GM12878 (cell line): ENCODE results near the gene C19orf81. TPM values are rescaled to one million over a fixed set of nuclear protein-coding genes. Genes with fewer than 3 reads are reported as not detected.

Source experiments
- ATAC-seq: fragments of 200-7000 bp; cut with Tn5 transposase; 3 replicates; pipeline ENCODE4 v1.9.1; 2020; ENCODE audit warnings: mild to moderate bottlenecking, moderate library complexity
- BruUV-seq: library from RNA; stranded (reverse); fragments of 400-500 nt; replicated peaks from 2 replicates; lab custom pipeline; 2021; lab: Mats Ljungman, UMichigan
- CTCF ChIA-PET: fragments of 300-600 bp; sonication (Branson Sonifier 250); formaldehyde crosslinking; extraction: SDS; loops from one replicate; lab custom pipeline; 2021; ENCODE audit warnings: inconsistent platforms; lab: Yijun Ruan, JAX
- POLR2A ChIA-PET: fragments of 350-600 bp; formaldehyde crosslinking; extraction: SDS; loops from one replicate; lab custom pipeline; 2021; ENCODE audit warnings: inconsistent platforms; lab: Charles Lee
- RAD21 ChIA-PET: fragments of 300-600 bp; sonication (Branson Sonifier 250); formaldehyde crosslinking; loops from one replicate; lab custom pipeline; 2023; ENCODE audit warnings: antibody characterized with exemption; ENCODE audit not compliant: unreplicated experiment; lab: Charles Lee
- SMC1A ChIA-PET: fragments of 300-600 bp; sonication (Branson Sonifier 250); formaldehyde crosslinking; loops from one replicate; lab custom pipeline; 2023; ENCODE audit not compliant: unreplicated experiment, uncharacterized antibody; lab: Charles Lee
- DNase-seq: peaks from one replicate; pipeline ENCODE4 v3.0.0-alpha.2; 2011; ENCODE audit warnings: low read depth, low spot score
- FAIRE-seq: peaks from 3 replicates; lab custom pipeline; 2011; peaks lifted over from hg19 to GRCh38; lab: Jason Lieb, UNC
- H2AFZ ChIP-seq: 2 replicates; pipeline ENCODE4 v1.6.0; 2011; ENCODE audit warnings: low read depth, low read length, control low read depth; ENCODE audit not compliant: control insufficient read depth
- H3K27ac ChIP-seq: 2 replicates; pipeline ENCODE4 v1.5.1; 2011; ENCODE audit warnings: control low read depth; ENCODE audit not compliant: control insufficient read depth, insufficient read depth
- H3K27me3 ChIP-seq, 2 experiments: replicated peaks in 1 of 2; 2 replicates each; pipeline versions ENCODE4 v1.6.0 to v1.6.1; 2011; ENCODE audit warnings: low read length in 1 of 2; ENCODE audit not compliant: control insufficient read depth in 2 of 2, insufficient read depth in 2 of 2
- H3K36me3 ChIP-seq, 2 experiments: 2 replicates each; pipeline ENCODE4 v1.5.1; 2011; ENCODE audit warnings: low read length in 1 of 2; ENCODE audit not compliant: control insufficient read depth in 2 of 2, insufficient read depth in 2 of 2
- H3K4me1 ChIP-seq: 2 replicates; pipeline ENCODE4 v1.6.1; 2011; ENCODE audit warnings: mild to moderate bottlenecking, low read length, moderate library complexity, mixed read lengths; ENCODE audit not compliant: control insufficient read depth, insufficient read depth
- H3K4me2 ChIP-seq: 2 replicates; pipeline ENCODE4 v1.6.0; 2011; ENCODE audit warnings: control low read depth; ENCODE audit not compliant: control insufficient read depth, insufficient read depth
- H3K4me3 ChIP-seq: fragments of 200-600 bp; sonication (generic); 2 replicates; pipeline ENCODE4 v1.5.1; 2016
- H3K79me2 ChIP-seq: 2 replicates; pipeline ENCODE4 v1.6.0; 2011; ENCODE audit warnings: low read length; ENCODE audit not compliant: control insufficient read depth, insufficient read depth
- H3K9ac ChIP-seq: 2 replicates; pipeline ENCODE4 v1.8.0; 2011; ENCODE audit warnings: low read length, control low read depth, mixed read lengths; ENCODE audit not compliant: control insufficient read depth, insufficient read depth
- H3K9me3 ChIP-seq: replicated peaks from 3 replicates; pipeline ENCODE4 v1.5.1; 2011; ENCODE audit warnings: mild to moderate bottlenecking, low read length; ENCODE audit not compliant: control insufficient read depth, insufficient read depth
- H4K20me1 ChIP-seq: 2 replicates; pipeline ENCODE4 v1.6.0; 2011; ENCODE audit not compliant: control insufficient read depth, insufficient read depth
- CBX3 ChIP-seq: fragments of 200-600 bp; sonication (generic); IDR thresholded peaks from 2 replicates; pipeline ENCODE4 v1.6.1; 2016; ENCODE audit warnings: low read depth, borderline replicate concordance
- LARP7 ChIP-seq: fragments of 450-650 bp; IDR thresholded peaks from 2 replicates; pipeline ENCODE4 v1.6.1; 2017; ENCODE audit warnings: mild to moderate bottlenecking
- RAD21 ChIP-seq: IDR thresholded peaks from 2 replicates; pipeline ENCODE4 v1.6.1; 2011; ENCODE audit warnings: mild to moderate bottlenecking, low read depth, low read length, moderate library complexity; ENCODE audit not compliant: insufficient read depth
- SMAD5 ChIP-seq: IDR thresholded peaks from 2 replicates; pipeline ENCODE4 v1.6.1; 2016; ENCODE audit warnings: antibody characterized with exemption, low read depth
- SPI1 ChIP-seq: IDR thresholded peaks from 2 replicates; pipeline ENCODE4 v1.6.1; 2011; ENCODE audit warnings: low read depth, mild to moderate bottlenecking, low read length, moderate library complexity, borderline replicate concordance; ENCODE audit not compliant: insufficient read depth
- SUPT20H ChIP-seq: IDR thresholded peaks from 2 replicates; pipeline ENCODE4 v1.6.1; 2011; ENCODE audit warnings: low read depth, mild to moderate bottlenecking, low read length, moderate library complexity, borderline replicate concordance; ENCODE audit not compliant: control insufficient read depth
- TCF7 ChIP-seq: IDR thresholded peaks from 2 replicates; pipeline ENCODE4 v1.6.1; 2014; ENCODE audit warnings: antibody characterized with exemption, borderline replicate concordance
- ZNF207 ChIP-seq: fragments of 450-650 bp; IDR thresholded peaks from 2 replicates; pipeline ENCODE4 v1.6.1; 2014; ENCODE audit warnings: antibody characterized with exemption, mild to moderate bottlenecking, borderline replicate concordance
- ZZZ3 ChIP-seq: IDR thresholded peaks from 2 replicates; pipeline ENCODE4 v1.6.1; 2011; ENCODE audit warnings: low read depth; ENCODE audit not compliant: control insufficient read depth, insufficient read length
- WGBS: methylation state at CpG from one replicate; pipeline ENCODE4 v1.1.6; 2016; ENCODE audit warnings: low lambda C conversion rate; ENCODE audit not compliant: insufficient replicate concordance, insufficient coverage; ENCODE audit errors: missing lambda C conversion rate; 5-methylcytosine and 5-hydroxymethylcytosine counted together
- in situ Hi-C: fragments of 300-500 bp; cut with MboI; formaldehyde crosslinking; loops from 9 replicates; pipeline ENCODE4 v1.14.3; 2018; ENCODE audit warnings: mixed read lengths
- intact Hi-C: fragments of 100-400 bp; cut with micrococcal nuclease; formaldehyde crosslinking; loops from one replicate; pipeline ENCODE4 v1.14.2; 2022; ENCODE audit not compliant: unreplicated experiment
- polyA plus RNA-seq, 11 experiments: library from polyadenylated mRNA; depleted of rRNA in 4 of 11; unstranded in 6 of 11; stranded (reverse) in 5 of 11; fragments of >200 nt; fragmentation: Nextera tagmentation in 4 of 11; fragmentation: Illumina TruSeq in 1 of 11; extraction: Ambion mirVana in 4 of 11; extraction: Trizol in 1 of 11; gene quantifications; 1 replicate in 1 of 11; 2 replicates in 10 of 11; pipeline versions ENCODE4 v1.2.1 to v1.2.3, GENCODE V29; 2011 to 2016; ENCODE audit warnings: inconsistent platforms in 2 of 11, missing spikeins in 2 of 11, low read depth in 1 of 11
- total RNA-seq, 4 experiments: library from RNA; depleted of rRNA in 3 of 4; stranded (reverse); fragments of >200 nt in 3 of 4; fragmentation: Illumina TruSeq in 1 of 4; extraction: Trizol in 1 of 4; gene quantifications; 2 replicates each; pipeline versions ENCODE4 v1.2.1 to v1.2.3, GENCODE V29; 2013 to 2021
- TF ChIP-seq, protein P1 (sequence below): IDR thresholded peaks from 2 replicates; pipeline ENCODE4 v1.6.1; 2011; ENCODE audit warnings: low read depth, low read length, improper control_type of control experiment, borderline replicate concordance
- TF ChIP-seq, protein P2 (sequence below): IDR thresholded peaks from 2 replicates; pipeline ENCODE4 v1.6.1; 2012; ENCODE audit warnings: low read depth, low read length, improper control_type of control experiment
- TF ChIP-seq, protein P3 (sequence below): fragments of 450-650 bp; IDR thresholded peaks from 2 replicates; pipeline ENCODE4 v1.6.1; 2016; ENCODE audit warnings: mild to moderate bottlenecking, moderate library complexity, borderline replicate concordance
- TF ChIP-seq, protein P4 (sequence below): fragments of 450-650 bp; conservative IDR thresholded peaks from 2 replicates; pipeline ENCODE4 v1.6.1; 2017; ENCODE audit warnings: mild to moderate bottlenecking, moderate library complexity
- TF ChIP-seq, protein P5 (sequence below): IDR thresholded peaks from 2 replicates; pipeline ENCODE4 v1.6.1; 2012; ENCODE audit warnings: low read length, inconsistent platforms
- TF ChIP-seq, protein P6 (sequence below): IDR thresholded peaks from 2 replicates; pipeline ENCODE4 v1.6.1; 2012; ENCODE audit warnings: low read depth, low read length, improper control_type of control experiment

C19orf81 gene
- total and polyA plus RNA-seq, 10 of the 15 experiments (the other 5 are each of a cell fraction or from before 2014, with no cell fraction given): 0.69 TPM; not detected in 9

DNA sequence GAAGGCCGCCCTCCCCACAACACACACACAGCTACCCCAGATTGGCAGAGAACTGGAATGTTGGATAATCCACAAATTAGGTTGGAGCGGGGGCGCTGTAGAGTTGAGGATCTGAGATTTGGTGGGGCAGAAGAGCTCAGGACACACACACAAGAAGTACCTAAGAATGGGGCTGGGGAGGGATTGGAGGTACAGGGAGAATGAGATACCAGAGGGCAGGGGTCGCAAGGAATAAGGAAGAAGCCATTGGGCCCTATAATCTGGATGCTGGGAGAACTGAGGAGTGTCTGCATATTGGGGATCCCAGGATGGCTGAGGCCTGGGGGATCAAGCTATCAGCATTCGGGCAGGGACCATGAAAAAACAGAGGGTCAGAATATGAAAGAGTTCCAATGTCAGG lies 21.1 kb upstream of the C19orf81 start:
- no peaks in the 10 kb centered on the region for H4K20me1 ChIP-seq
- CTCF ChIA-PET: no interaction called here
- H3K36me3 ChIP-seq: no peaks in the 10 kb centered on the region
- H3K4me2 ChIP-seq: no peak overlapping the region
- no peak overlapping the region for H3K9ac ChIP-seq
- in situ Hi-C loops: no loop called here
- H3K27ac ChIP-seq: no peak overlapping the region
- H3K79me2 ChIP-seq: no peaks in the 10 kb centered on the region
- no peak overlapping the region for H3K4me3 ChIP-seq
- H3K27me3 ChIP-seq: no peaks in the 10 kb centered on the region; a peak in 1 of 4 replicates
- H3K4me1 ChIP-seq: no peaks in the 10 kb centered on the region
- BruUV-seq: no TSS peak
- DNase-seq: no peak
- no peak overlapping the region for H2AFZ ChIP-seq
- WGBS: 52% methylated on average over 5 of the region's 5 CpGs
- intact Hi-C loops: no loop called here
- RAD21 ChIA-PET: no interaction called here
- FAIRE-seq: no peak
- ATAC-seq: no peak
- SMC1A ChIA-PET: no interaction called here
- POLR2A ChIA-PET: no interaction called here
- no peaks in the 10 kb centered on the region; the same call in 2 of the 3 replicates for H3K9me3 ChIP-seq
- TF ChIP-seq, protein P1, sequence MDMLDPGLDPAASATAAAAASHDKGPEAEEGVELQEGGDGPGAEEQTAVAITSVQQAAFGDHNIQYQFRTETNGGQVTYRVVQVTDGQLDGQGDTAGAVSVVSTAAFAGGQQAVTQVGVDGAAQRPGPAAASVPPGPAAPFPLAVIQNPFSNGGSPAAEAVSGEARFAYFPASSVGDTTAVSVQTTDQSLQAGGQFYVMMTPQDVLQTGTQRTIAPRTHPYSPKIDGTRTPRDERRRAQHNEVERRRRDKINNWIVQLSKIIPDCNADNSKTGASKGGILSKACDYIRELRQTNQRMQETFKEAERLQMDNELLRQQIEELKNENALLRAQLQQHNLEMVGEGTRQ: no peak
- TF ChIP-seq TCF7 (no peak), LARP7 (no peak), CBX3 (no peak), SPI1 (no peak), SUPT20H (no peak), RAD21 (no peak), ZZZ3 (no peak), ZNF207 (no peak), SMAD5 (no peak)
- TF ChIP-seq, protein P2, sequence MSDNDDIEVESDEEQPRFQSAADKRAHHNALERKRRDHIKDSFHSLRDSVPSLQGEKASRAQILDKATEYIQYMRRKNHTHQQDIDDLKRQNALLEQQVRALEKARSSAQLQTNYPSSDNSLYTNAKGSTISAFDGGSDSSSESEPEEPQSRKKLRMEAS: no peak
- TF ChIP-seq, protein P3, sequence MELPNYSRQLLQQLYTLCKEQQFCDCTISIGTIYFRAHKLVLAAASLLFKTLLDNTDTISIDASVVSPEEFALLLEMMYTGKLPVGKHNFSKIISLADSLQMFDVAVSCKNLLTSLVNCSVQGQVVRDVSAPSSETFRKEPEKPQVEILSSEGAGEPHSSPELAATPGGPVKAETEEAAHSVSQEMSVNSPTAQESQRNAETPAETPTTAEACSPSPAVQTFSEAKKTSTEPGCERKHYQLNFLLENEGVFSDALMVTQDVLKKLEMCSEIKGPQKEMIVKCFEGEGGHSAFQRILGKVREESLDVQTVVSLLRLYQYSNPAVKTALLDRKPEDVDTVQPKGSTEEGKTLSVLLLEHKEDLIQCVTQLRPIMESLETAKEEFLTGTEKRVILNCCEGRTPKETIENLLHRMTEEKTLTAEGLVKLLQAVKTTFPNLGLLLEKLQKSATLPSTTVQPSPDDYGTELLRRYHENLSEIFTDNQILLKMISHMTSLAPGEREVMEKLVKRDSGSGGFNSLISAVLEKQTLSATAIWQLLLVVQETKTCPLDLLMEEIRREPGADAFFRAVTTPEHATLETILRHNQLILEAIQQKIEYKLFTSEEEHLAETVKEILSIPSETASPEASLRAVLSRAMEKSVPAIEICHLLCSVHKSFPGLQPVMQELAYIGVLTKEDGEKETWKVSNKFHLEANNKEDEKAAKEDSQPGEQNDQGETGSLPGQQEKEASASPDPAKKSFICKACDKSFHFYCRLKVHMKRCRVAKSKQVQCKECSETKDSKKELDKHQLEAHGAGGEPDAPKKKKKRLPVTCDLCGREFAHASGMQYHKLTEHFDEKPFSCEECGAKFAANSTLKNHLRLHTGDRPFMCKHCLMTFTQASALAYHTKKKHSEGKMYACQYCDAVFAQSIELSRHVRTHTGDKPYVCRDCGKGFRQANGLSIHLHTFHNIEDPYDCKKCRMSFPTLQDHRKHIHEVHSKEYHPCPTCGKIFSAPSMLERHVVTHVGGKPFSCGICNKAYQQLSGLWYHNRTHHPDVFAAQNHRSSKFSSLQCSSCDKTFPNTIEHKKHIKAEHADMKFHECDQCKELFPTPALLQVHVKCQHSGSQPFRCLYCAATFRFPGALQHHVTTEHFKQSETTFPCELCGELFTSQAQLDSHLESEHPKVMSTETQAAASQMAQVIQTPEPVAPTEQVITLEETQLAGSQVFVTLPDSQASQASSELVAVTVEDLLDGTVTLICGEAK: no peak
- TF ChIP-seq, protein P4, sequence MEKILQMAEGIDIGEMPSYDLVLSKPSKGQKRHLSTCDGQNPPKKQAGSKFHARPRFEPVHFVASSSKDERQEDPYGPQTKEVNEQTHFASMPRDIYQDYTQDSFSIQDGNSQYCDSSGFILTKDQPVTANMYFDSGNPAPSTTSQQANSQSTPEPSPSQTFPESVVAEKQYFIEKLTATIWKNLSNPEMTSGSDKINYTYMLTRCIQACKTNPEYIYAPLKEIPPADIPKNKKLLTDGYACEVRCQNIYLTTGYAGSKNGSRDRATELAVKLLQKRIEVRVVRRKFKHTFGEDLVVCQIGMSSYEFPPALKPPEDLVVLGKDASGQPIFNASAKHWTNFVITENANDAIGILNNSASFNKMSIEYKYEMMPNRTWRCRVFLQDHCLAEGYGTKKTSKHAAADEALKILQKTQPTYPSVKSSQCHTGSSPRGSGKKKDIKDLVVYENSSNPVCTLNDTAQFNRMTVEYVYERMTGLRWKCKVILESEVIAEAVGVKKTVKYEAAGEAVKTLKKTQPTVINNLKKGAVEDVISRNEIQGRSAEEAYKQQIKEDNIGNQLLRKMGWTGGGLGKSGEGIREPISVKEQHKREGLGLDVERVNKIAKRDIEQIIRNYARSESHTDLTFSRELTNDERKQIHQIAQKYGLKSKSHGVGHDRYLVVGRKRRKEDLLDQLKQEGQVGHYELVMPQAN: no peak
- TF ChIP-seq, protein P5, sequence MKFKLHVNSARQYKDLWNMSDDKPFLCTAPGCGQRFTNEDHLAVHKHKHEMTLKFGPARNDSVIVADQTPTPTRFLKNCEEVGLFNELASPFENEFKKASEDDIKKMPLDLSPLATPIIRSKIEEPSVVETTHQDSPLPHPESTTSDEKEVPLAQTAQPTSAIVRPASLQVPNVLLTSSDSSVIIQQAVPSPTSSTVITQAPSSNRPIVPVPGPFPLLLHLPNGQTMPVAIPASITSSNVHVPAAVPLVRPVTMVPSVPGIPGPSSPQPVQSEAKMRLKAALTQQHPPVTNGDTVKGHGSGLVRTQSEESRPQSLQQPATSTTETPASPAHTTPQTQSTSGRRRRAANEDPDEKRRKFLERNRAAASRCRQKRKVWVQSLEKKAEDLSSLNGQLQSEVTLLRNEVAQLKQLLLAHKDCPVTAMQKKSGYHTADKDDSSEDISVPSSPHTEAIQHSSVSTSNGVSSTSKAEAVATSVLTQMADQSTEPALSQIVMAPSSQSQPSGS: no peak
- TF ChIP-seq, protein P6, sequence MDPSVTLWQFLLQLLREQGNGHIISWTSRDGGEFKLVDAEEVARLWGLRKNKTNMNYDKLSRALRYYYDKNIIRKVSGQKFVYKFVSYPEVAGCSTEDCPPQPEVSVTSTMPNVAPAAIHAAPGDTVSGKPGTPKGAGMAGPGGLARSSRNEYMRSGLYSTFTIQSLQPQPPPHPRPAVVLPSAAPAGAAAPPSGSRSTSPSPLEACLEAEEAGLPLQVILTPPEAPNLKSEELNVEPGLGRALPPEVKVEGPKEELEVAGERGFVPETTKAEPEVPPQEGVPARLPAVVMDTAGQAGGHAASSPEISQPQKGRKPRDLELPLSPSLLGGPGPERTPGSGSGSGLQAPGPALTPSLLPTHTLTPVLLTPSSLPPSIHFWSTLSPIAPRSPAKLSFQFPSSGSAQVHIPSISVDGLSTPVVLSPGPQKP: no peak
